ENCODE data around the gene ADGRL4.
"Not testable (repeated sequence)": the region's sequence is repeated elsewhere in the genome, so short reads cannot be mapped to it uniquely, and the experiment has no call there.

The ADGRL4 gene

DNA sequence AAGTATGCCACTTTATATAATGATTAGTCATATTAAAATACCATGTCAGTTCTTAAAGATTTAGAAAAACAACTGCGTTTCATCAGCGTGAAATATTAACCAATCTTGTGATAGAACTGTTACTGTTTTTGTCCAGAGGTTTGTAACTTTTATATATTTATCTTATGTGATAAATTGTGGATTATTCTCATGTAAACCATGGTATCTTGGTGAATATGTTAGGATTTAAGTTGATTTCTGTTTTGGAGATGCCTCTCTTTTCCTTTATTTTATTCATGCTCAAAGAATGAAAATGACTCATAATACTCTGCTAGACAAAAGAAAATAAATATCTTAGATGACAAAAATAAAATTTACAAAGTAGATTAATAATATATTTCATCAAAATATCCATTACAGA lies 88.4 kb downstream of the ADGRL4 start:
- Histone ChIP-seq H3K36me3 (ENCODE audit: control insufficient read depth, insufficient read depth, low read length) (no peaks in the 10 kb centered on the region), H3K9ac (ENCODE audit: low read depth, low read length) (no peak overlapping the region), H3K27ac (ENCODE audit: low read depth, low read length) (no peak overlapping the region), H3K9me3 (ENCODE audit: control insufficient read depth, insufficient read depth, low read length) (no peaks in the 10 kb centered on the region), H3K27me3 (ENCODE audit: control insufficient read depth, insufficient read depth, low read length) (no peaks in the 10 kb centered on the region), H3K4me3 (ENCODE audit: low read depth, low read length) (no peak overlapping the region), H3K4me1 (ENCODE audit: control insufficient read depth, insufficient read depth, low read length) (no peaks in the 10 kb centered on the region)

DNA sequence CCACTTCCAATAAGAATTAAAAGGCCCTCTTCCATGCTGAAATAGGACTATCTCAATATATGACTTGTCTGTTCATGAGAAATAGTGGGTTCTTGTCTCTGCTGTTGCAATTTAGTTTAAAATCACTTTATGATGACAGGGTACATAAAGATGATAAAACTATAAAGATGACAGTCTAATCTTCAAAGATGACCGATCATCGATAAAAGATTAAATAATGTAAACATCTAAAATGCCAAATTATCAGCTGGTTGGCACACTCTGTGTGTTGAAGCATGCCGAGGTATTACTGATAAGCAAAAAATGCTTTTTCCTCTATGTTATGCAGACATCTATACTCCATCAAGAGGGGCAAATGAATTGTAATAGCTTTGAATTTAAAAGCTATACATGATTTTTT lies 89.5 kb downstream of the ADGRL4 start:
- Histone ChIP-seq H3K27me3 (ENCODE audit: control insufficient read depth, insufficient read depth, low read length) (no peaks in the 10 kb centered on the region), H3K4me3 (ENCODE audit: low read depth, low read length) (no peak overlapping the region), H3K36me3 (ENCODE audit: control insufficient read depth, insufficient read depth, low read length) (no peaks in the 10 kb centered on the region), H3K9me3 (ENCODE audit: control insufficient read depth, insufficient read depth, low read length) (no peaks in the 10 kb centered on the region), H3K27ac (ENCODE audit: low read depth, low read length) (no peak overlapping the region), H3K4me1 (ENCODE audit: control insufficient read depth, insufficient read depth, low read length) (no peaks in the 10 kb centered on the region), H3K9ac (ENCODE audit: low read depth, low read length) (no peak overlapping the region)

DNA sequence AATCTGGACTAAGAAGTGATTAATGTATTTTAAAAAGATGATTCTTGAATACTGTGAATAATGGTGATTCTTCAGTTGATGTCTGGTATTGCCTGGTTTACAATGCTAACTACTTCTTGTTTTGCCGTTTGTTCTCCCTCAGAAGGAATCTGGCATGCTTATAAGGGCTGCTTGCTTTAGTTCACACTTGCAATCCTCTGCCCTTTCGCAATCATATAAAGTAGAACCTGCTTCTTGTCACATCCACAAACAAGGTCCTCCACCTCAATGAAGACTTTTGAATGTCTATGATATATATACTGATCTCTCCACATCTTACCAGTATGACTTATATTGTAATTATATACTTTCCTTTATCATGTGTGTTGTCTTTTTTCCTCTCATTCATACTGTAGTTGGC lies 92.6 kb downstream of the ADGRL4 start:
- Histone ChIP-seq H3K27me3 (ENCODE audit: control insufficient read depth, insufficient read depth, low read length) (no peaks in the 10 kb centered on the region), H3K9me3 (ENCODE audit: control insufficient read depth, insufficient read depth, low read length) (no peaks in the 10 kb centered on the region), H3K27ac (ENCODE audit: low read depth, low read length) (no peak overlapping the region), H3K4me1 (ENCODE audit: control insufficient read depth, insufficient read depth, low read length) (no peaks in the 10 kb centered on the region), H3K36me3 (ENCODE audit: control insufficient read depth, insufficient read depth, low read length) (no peaks in the 10 kb centered on the region), H3K9ac (ENCODE audit: low read depth, low read length) (no peak overlapping the region), H3K4me3 (ENCODE audit: low read depth, low read length) (no peak overlapping the region)

DNA sequence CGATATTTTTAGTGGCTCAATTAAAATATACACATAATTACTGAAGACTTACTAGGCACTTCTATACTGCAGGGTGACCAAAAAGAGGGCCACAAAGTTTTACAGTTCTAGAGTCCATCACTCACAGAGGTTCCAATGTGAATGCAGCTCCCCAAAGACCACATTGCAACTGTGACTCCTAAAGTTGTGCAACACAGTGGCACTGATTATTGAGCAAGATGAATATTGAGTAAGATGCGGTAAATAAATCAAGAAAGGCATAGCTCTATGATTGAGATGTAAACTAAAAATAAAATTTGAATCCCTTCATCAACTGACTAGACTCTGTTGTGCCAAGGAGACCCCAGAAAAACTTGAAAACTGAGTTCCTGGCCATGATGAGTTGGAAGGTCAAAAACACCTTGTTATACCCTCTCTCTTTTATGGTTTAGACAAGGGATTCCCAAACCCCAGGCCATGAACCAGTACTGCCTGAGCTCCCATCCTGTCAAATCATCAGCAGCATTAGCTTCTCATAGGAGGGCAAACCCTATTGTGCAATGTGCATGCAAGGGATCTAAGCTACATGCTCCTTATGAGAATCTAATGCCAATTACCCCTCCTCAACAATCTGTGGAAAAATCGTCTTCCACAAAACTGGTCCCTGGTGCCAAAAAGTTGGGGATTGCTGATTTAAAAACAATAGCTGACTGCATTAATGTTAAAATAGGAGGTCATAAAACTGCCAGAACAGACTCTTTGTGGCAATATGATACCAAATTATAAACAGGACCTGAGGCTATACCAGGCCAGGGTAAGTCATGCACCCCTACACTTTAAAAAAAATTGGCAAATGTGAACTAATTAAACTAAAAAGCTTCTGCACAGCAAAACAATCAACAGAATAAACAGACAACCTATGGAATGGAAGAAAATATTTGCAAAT lies 94.3 kb downstream of the ADGRL4 start:
- Histone ChIP-seq H3K4me3 (ENCODE audit: low read depth, low read length) (no peak overlapping the region), H3K27me3 (ENCODE audit: control insufficient read depth, insufficient read depth, low read length) (no peaks in the 10 kb centered on the region), H3K9ac (ENCODE audit: low read depth, low read length) (no peak overlapping the region), H3K27ac (ENCODE audit: low read depth, low read length) (no peak overlapping the region), H3K4me1 (ENCODE audit: control insufficient read depth, insufficient read depth, low read length) (no peaks in the 10 kb centered on the region), H3K9me3 (ENCODE audit: control insufficient read depth, insufficient read depth, low read length) (no peaks in the 10 kb centered on the region), H3K36me3 (ENCODE audit: control insufficient read depth, insufficient read depth, low read length) (no peaks in the 10 kb centered on the region)

DNA sequence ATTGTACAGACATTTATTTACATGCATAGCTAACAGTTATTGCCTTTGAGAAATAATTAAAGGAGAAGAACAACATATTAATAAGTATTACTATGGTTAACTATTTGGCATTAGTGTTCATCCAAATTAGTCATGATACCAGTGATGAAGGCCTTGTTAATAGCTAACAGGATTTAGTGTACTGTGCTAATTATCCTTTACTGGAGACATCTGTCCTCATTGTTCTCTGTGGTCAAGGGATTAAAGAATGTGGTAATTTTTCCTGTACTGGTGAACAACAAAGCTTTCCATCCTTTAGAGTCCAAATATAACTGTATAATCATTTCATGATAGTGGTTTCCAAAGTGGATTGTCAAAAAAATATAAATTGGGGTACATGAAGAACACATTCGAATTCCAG lies 103.9 kb downstream of the ADGRL4 start:
- H3K27ac ChIP-seq (ENCODE audit: low read depth, low read length), result no peak overlapping the region
- H3K4me1 ChIP-seq (ENCODE audit: control insufficient read depth, insufficient read depth, low read length), result no peaks in the 10 kb centered on the region
- H3K36me3 ChIP-seq (ENCODE audit: control insufficient read depth, insufficient read depth, low read length), result no peaks in the 10 kb centered on the region
- no peak overlapping the region for H3K4me3 ChIP-seq (ENCODE audit: low read depth, low read length)
- H3K9ac ChIP-seq (ENCODE audit: low read depth, low read length), result no peak overlapping the region
- no peaks in the 10 kb centered on the region for H3K27me3 ChIP-seq (ENCODE audit: control insufficient read depth, insufficient read depth, low read length)
- no peaks in the 10 kb centered on the region for H3K9me3 ChIP-seq (ENCODE audit: control insufficient read depth, insufficient read depth, low read length)

DNA sequence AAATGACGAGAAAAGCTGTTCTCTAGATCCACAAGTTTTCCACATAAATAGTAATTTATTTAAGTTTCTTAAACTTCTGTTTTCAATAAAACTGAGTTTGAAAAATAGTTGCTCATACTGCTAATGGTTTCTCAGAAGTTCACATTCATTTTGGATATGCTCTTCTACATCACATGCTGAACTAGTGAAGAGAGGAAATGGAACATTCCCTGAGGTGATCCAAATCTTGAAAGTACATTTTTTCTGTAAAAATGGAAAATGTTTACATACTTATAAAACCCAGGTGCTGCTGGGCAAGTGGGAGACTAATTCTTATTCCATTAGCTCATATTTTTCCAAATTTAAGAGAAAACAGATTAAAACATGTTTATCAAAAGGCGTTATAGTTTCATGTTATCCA lies 111.7 kb downstream of the ADGRL4 start:
- Histone ChIP-seq H3K27me3 (ENCODE audit: control insufficient read depth, insufficient read depth, low read length) (no peaks in the 10 kb centered on the region), H3K4me1 (ENCODE audit: control insufficient read depth, insufficient read depth, low read length) (no peaks in the 10 kb centered on the region), H3K9ac (ENCODE audit: low read depth, low read length) (no peak overlapping the region), H3K4me3 (ENCODE audit: low read depth, low read length) (no peak overlapping the region), H3K9me3 (ENCODE audit: control insufficient read depth, insufficient read depth, low read length) (no peaks in the 10 kb centered on the region), H3K27ac (ENCODE audit: low read depth, low read length) (no peak overlapping the region), H3K36me3 (ENCODE audit: control insufficient read depth, insufficient read depth, low read length) (no peaks in the 10 kb centered on the region)

DNA sequence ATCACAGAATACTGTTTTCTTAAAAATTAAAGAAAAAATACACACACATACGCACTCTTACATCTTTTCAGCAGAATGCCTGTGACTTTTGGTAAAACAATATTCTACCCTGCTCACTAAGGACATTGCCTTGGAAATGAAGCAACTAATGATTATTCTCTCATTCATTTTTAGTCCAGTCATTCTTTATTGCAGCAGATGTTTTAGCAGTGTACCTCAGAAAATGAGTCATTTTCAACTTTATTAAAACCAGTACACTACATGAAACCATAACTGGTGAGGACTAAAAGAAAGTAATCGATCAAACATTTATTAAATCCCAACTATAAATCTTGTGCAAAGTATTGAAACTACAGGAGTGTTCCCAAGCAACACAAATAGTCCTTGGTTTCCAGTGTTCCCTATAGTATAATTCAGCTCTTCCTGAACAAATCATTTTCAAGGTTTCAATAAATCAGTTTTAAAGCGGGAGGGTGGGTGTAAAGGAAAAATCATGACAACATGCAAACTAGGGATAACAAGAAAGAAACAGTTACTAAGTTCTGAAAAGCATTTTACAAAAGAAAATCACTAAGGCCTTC lies 114.2 kb downstream of the ADGRL4 start:
- Histone ChIP-seq H3K27me3 (ENCODE audit: control insufficient read depth, insufficient read depth, low read length) (no peaks in the 10 kb centered on the region), H3K4me1 (ENCODE audit: control insufficient read depth, insufficient read depth, low read length) (no peaks in the 10 kb centered on the region)

DNA sequence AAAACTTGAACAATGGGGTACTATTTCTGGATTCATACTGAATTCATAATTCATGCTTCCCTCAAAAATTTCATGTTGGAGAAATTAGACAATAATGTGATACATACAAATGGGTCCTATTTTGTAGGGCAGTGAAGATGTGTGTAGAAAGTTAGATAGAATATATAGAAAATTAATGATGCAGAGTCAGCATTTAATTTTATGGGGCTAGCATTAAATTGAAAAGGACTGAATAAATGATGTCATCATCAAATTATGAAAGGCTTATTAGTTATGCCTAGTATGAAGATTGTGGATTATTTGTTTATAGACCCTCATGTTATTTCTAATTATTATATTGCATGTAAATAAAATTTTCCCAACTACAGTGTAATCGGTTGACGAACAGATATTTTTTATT lies 119.1 kb downstream of the ADGRL4 start:
- H3K27ac ChIP-seq (ENCODE audit: low read depth, low read length), result no peak overlapping the region
- no peak overlapping the region for H3K4me3 ChIP-seq (ENCODE audit: low read depth, low read length)
- H3K4me1 ChIP-seq (ENCODE audit: control insufficient read depth, insufficient read depth, low read length), result peaks cover 11% of the 10 kb centered on the region
- no peaks in the 10 kb centered on the region for H3K9me3 ChIP-seq (ENCODE audit: control insufficient read depth, insufficient read depth, low read length)
- no peaks in the 10 kb centered on the region for H3K36me3 ChIP-seq (ENCODE audit: control insufficient read depth, insufficient read depth, low read length)
- H3K27me3 ChIP-seq (ENCODE audit: control insufficient read depth, insufficient read depth, low read length), result no peaks in the 10 kb centered on the region
- no peak overlapping the region for H3K9ac ChIP-seq (ENCODE audit: low read depth, low read length)

More for the DNA sequence above, 114.2 kb downstream of the ADGRL4 start:
- Histone ChIP-seq H3K9me3 (ENCODE audit: control insufficient read depth, insufficient read depth, low read length) (no peaks in the 10 kb centered on the region), H3K27ac (ENCODE audit: low read depth, low read length) (no peak overlapping the region), H3K4me3 (ENCODE audit: low read depth, low read length) (no peak overlapping the region), H3K36me3 (ENCODE audit: control insufficient read depth, insufficient read depth, low read length) (no peaks in the 10 kb centered on the region), H3K9ac (ENCODE audit: low read depth, low read length) (no peak overlapping the region)

DNA sequence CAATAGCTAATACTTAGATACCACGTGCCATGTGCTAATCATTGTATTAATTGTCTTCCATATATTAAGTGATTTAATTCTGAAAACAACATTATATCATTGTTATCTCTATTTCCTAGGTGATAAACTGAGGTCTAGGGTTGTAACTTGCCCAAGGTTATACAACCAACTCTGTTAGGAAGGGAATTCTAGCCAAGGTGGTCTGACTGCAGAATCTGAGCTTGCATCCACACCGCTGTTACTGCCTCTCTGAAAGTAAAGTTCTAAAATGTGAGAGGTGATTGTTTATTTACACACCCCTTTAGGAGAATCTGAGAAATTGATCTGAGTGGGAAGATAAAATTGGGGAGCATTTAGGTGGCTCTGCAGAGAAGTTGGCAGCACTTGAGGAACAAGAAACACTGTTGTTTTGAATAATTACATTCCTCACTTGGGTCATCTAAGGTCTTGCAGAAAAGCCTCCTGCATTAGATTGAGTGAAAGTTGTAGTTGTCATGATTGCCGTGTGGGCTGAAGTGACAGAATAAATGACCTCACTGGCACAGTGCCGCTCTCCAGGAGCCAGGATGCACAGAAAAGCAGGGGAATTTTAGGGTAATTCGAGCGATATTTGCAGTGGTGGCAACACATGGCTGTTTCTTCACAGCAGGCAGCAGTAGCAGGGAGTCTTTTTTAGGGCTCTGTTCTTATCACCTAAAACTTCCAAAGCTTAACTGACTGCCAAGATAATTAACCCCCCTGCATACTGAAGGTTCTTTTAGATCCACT lies 121.7 kb downstream of the ADGRL4 start:
- Histone ChIP-seq H3K36me3 (ENCODE audit: control insufficient read depth, insufficient read depth, low read length) (no peaks in the 10 kb centered on the region), H3K27ac (ENCODE audit: low read depth, low read length) (no peak overlapping the region), H3K27me3 (ENCODE audit: control insufficient read depth, insufficient read depth, low read length) (no peaks in the 10 kb centered on the region), H3K4me3 (ENCODE audit: low read depth, low read length) (no peak overlapping the region), H3K9me3 (ENCODE audit: control insufficient read depth, insufficient read depth, low read length) (no peaks in the 10 kb centered on the region), H3K9ac (ENCODE audit: low read depth, low read length) (no peak overlapping the region), H3K4me1 (ENCODE audit: control insufficient read depth, insufficient read depth, low read length) (peaks cover 11% of the 10 kb centered on the region)

DNA sequence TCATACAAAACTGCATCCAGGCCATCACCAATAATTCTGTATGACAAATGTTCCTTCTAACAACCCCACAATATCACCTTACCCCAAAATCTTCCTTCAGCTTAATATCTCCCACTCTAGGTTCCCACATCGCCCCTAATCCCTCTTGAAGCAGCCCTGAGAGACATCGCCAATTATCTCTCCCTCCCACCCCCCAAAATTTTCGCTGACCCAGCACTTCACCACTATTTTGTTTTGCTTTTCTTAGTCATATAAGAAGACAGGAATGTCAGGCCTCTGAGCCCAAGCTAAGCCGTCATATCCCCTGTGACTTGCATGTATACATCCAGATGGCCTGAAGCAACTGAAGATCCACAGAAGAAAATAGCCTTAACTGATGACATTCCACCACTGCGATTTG lies 126.3 kb downstream of the ADGRL4 start:
- no peak overlapping the region for H3K9ac ChIP-seq (ENCODE audit: low read depth, low read length)
- no peaks in the 10 kb centered on the region for H3K27me3 ChIP-seq (ENCODE audit: control insufficient read depth, insufficient read depth, low read length)
- no peak overlapping the region for H3K27ac ChIP-seq (ENCODE audit: low read depth, low read length)
- H3K36me3 ChIP-seq (ENCODE audit: control insufficient read depth, insufficient read depth, low read length), result no peaks in the 10 kb centered on the region
- no peaks in the 10 kb centered on the region for H3K9me3 ChIP-seq (ENCODE audit: control insufficient read depth, insufficient read depth, low read length)
- H3K4me1 ChIP-seq (ENCODE audit: control insufficient read depth, insufficient read depth, low read length), result peaks cover 10% of the 10 kb centered on the region
- H3K4me3 ChIP-seq (ENCODE audit: low read depth, low read length), result no peak overlapping the region

DNA sequence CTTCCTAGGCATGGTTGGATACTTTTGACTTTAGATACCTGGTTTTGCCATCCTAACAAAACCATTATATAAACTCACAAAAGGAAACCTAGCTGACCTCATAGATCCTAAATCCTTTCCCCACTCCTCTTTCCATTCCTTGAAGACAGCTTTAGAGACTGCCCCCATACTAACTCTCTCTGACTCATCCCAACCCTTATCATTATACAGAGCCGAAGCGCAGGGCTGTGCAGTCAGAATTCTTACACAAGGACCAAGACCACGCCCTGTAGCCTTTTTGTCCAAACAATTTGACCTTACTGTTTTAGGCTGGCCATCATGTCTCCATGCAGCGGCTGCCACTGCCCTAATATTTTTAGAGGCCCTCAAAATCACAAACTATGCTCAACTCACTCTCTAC lies 130.5 kb downstream of the ADGRL4 start:
- H3K27me3 ChIP-seq (ENCODE audit: control insufficient read depth, insufficient read depth, low read length); H3K4me1 ChIP-seq (ENCODE audit: control insufficient read depth, insufficient read depth, low read length); H3K4me3 ChIP-seq (ENCODE audit: low read depth, low read length); H3K36me3 ChIP-seq (ENCODE audit: control insufficient read depth, insufficient read depth, low read length); H3K27ac ChIP-seq (ENCODE audit: low read depth, low read length); H3K9ac ChIP-seq (ENCODE audit: low read depth, low read length): not testable (repeated sequence)
- H3K9me3 ChIP-seq (ENCODE audit: control insufficient read depth, insufficient read depth, low read length), result peaks cover 11% of the 10 kb centered on the region

All from HUES48 (cell line).